Measurements from ENCODE around the gene CHURC1.

The CHURC1 gene

GRCh38 chr14:64915797-64916196 lies 1.5 kb downstream of the CHURC1 start:
- TF ChIP-seq ZNF707 (tag by site-specific recombination; IDR thresholded peaks at IDR 0.05) (no peak), ZNF26 (tag by site-specific recombination; IDR thresholded peaks at IDR 0.05) (no peak), ZBTB7A (tag by site-specific recombination; IDR thresholded peaks at IDR 0.05; ENCODE audit: low read depth) (no peak), ZNF132 (tag by site-specific recombination; IDR thresholded peaks at IDR 0.05; ENCODE audit: borderline replicate concordance) (no peak), ZNF350 (tag by site-specific recombination; IDR thresholded peaks at IDR 0.05) (no peak), ZNF626 (tag by site-specific recombination; IDR thresholded peaks at IDR 0.05) (no peak)
- POLR2A ChIA-PET, result interaction anchor here (0.6 to 1.2 kb wide), 2 partner anchors 121 to 376 kb away, joined by 3 read pairs; partner anchors contain the start of gene HSPA2
- Histone ChIP-seq H3K27ac (ENCODE audit: extremely low read depth, low read depth, low read length) (no peak overlapping the region), H3K4me3 (ENCODE audit: low read depth, low read length) (no peak overlapping the region), H3K36me3 (ENCODE audit: control insufficient read depth in 2 of 2, insufficient read depth in 1 of 2, low read length in 2 of 2) (peaks cover 3 to 4% of the 10 kb centered on the region in 2 experiments; a peak in 2 of 3 replicates), H3K4me1 (ENCODE audit: control insufficient read depth, insufficient read depth, low read length) (peaks cover 3% of the 10 kb centered on the region; the same call in 1 of the 2 replicates), H3K9me3 (ENCODE audit: control insufficient read depth, insufficient read depth, low read depth, low read length) (no peaks in the 10 kb centered on the region)
- CTCF ChIA-PET, result no interaction called here

- H3K36me3 ChIP-seq (ENCODE audit: control insufficient read depth in 2 of 2, insufficient read depth in 1 of 2, low read length in 2 of 2), result peaks cover 3 to 4% of the 10 kb centered on the region in 2 experiments
- TF ChIP-seq IKZF3 (tag by site-specific recombination; IDR thresholded peaks at IDR 0.05) (no peak), ZBTB1 (tag by site-specific recombination; IDR thresholded peaks at IDR 0.05) (no peak), ZFP41 (tag by site-specific recombination; IDR thresholded peaks at IDR 0.05; ENCODE audit: borderline replicate concordance) (no peak), ZNF404 (tag by site-specific recombination; IDR thresholded peaks at IDR 0.05) (no peak), ZNF19 (tag by site-specific recombination; IDR thresholded peaks at IDR 0.05; ENCODE audit: low read depth) (no peak), ZFP3 (tag by site-specific recombination; IDR thresholded peaks at IDR 0.05; ENCODE audit: low read depth) (no peak), ZNF157 (tag by site-specific recombination; IDR thresholded peaks at IDR 0.05) (no peak), ZBTB21 (tag by site-specific recombination; IDR thresholded peaks at IDR 0.05) (no peak), OSR2 (tag by site-specific recombination; IDR thresholded peaks at IDR 0.05) (no peak), ZNF660 (tag by site-specific recombination; IDR thresholded peaks at IDR 0.05) (no peak), ZNF112 (tag by site-specific recombination; IDR thresholded peaks at IDR 0.05) (no peak)
- H3K4me3 ChIP-seq (ENCODE audit: low read depth, low read length), result no peak overlapping the region
- H3K27ac ChIP-seq (ENCODE audit: extremely low read depth, low read depth, low read length), result no peak overlapping the region
- POLR2A ChIA-PET, result no interaction called here
- no peaks in the 10 kb centered on the region for H3K9me3 ChIP-seq (ENCODE audit: control insufficient read depth, insufficient read depth, low read depth, low read length)
- CTCF ChIA-PET, result interaction anchor here (1.3 kb wide), 1 partner anchor 10 kb away, joined by 3 read pairs; no protein-coding TSS in a partner anchor
- H3K4me1 ChIP-seq (ENCODE audit: control insufficient read depth, insufficient read depth, low read length), result peaks cover 3% of the 10 kb centered on the region; the same call in 1 of the 2 replicates
These were observed 4.0 kb downstream of the CHURC1 start for GRCh38 chr14:64918216-64918615.

DNA sequence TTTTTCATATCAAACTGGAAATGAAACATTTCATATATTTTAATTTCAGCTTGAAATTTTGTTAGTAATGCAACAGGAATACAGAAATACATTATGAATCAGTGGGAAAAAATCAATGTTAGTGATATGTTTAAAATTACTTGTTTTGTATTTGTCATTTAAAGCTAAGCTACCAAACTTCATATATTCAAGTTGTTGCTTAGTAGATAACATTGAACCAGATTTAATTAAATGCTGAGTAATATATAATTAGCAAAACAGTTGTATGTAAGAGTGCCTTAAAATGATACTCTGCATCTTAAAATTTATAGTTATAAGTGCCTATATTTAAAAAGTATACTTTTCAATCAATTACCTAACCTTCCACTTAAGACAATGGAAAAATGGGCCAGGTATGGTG lies 5.0 kb downstream of the CHURC1 start:
- H3K27ac ChIP-seq (ENCODE audit: extremely low read depth, low read depth, low read length), result no peak overlapping the region
- peaks cover 4 to 8% of the 10 kb centered on the region in 2 experiments for H3K36me3 ChIP-seq (ENCODE audit: control insufficient read depth in 2 of 2, insufficient read depth in 1 of 2, low read length in 2 of 2)
- H3K9me3 ChIP-seq (ENCODE audit: control insufficient read depth, insufficient read depth, low read depth, low read length), result no peaks in the 10 kb centered on the region
- POLR2A ChIA-PET, result no interaction called here
- CTCF ChIA-PET, result no interaction called here
- peaks cover 3% of the 10 kb centered on the region; the same call in 1 of the 2 replicates for H3K4me1 ChIP-seq (ENCODE audit: control insufficient read depth, insufficient read depth, low read length)
- H3K4me3 ChIP-seq (ENCODE audit: low read depth, low read length), result no peak overlapping the region
- TF ChIP-seq ZSCAN16 (tag by site-specific recombination; IDR thresholded peaks at IDR 0.05), result no peak
- no peak for TF ChIP-seq RBAK (tag by site-specific recombination; IDR thresholded peaks at IDR 0.05)
- TF ChIP-seq ZNF843 (tag by site-specific recombination; IDR thresholded peaks at IDR 0.05), result no peak
- no peak for TF ChIP-seq ZNF416 (tag by site-specific recombination; IDR thresholded peaks at IDR 0.05)
- no peak for TF ChIP-seq ZNF776 (tag by site-specific recombination; IDR thresholded peaks at IDR 0.05; ENCODE audit: borderline replicate concordance)
- TF ChIP-seq ZNF530 (tag by site-specific recombination; IDR thresholded peaks at IDR 0.05; ENCODE audit: low read depth), result no peak
- no peak for TF ChIP-seq MYNN (tag by site-specific recombination; IDR thresholded peaks at IDR 0.05; ENCODE audit: borderline replicate concordance)
- TF ChIP-seq ZNF792 (tag by site-specific recombination; IDR thresholded peaks at IDR 0.05), result no peak
- TF ChIP-seq ZNF175 (tag by site-specific recombination; IDR thresholded peaks at IDR 0.05), result no peak
- TF ChIP-seq KLF8 (tag by site-specific recombination; IDR thresholded peaks at IDR 0.05), result no peak
- no peak for TF ChIP-seq ZNF580 (tag by site-specific recombination; IDR thresholded peaks at IDR 0.05)
- no peak for TF ChIP-seq ZSCAN4 (tag by site-specific recombination; IDR thresholded peaks at IDR 0.05)

Measured in HEK293 (cell line).